OCI-LY7 (cell line): Measurements from ENCODE around the gene SIRPA. TPM values are rescaled to one million over a fixed set of nuclear protein-coding genes. Genes with fewer than 3 reads are reported as not detected.

Experiments used
- BruUV-seq: library from RNA; stranded (reverse); fragments of 400-500 nt; replicated peaks from 2 replicates; lab custom pipeline; 2021; lab: Mats Ljungman, UMichigan
- CTCF ChIA-PET: fragments of 300-600 bp; sonication (Branson Sonifier 250); formaldehyde crosslinking; loops from one replicate; lab custom pipeline; 2022; ENCODE audit warnings: antibody characterized with exemption; ENCODE audit not compliant: unreplicated experiment; lab: Charles Lee
- POLR2A ChIA-PET: fragments of 300-600 bp; sonication (Branson Sonifier 250); formaldehyde crosslinking; loops from one replicate; lab custom pipeline; 2022; ENCODE audit warnings: antibody characterized with exemption; lab: Charles Lee
- DNase-seq: peaks from one replicate; pipeline ENCODE4 v3.0.0-alpha.2; 2015; ENCODE audit warnings: low spot score
- H2AFZ ChIP-seq: fragments of 200-600 bp; sonication (generic), shearing (Covaris generic); 2 replicates; pipeline ENCODE4 v1.6.1; 2014; ENCODE audit warnings: mild to moderate bottlenecking, antibody characterized with exemption, low read length, moderate library complexity
- H3K27ac ChIP-seq: fragments of 200-600 bp; sonication (generic); 2 replicates; pipeline ENCODE4 v1.5.1; 2014; ENCODE audit warnings: mixed run types, low read depth, mild to moderate bottlenecking, moderate library complexity, low read length, inconsistent platforms; ENCODE audit not compliant: poor library complexity, severe bottlenecking
- H3K36me3 ChIP-seq: fragments of 200-600 bp; sonication (generic); 2 replicates; pipeline ENCODE4 v1.6.1; 2014; ENCODE audit warnings: mild to moderate bottlenecking, antibody characterized with exemption, low read length, moderate library complexity, mixed read lengths; ENCODE audit not compliant: insufficient read depth
- H3K4me1 ChIP-seq: fragments of 200-600 bp; sonication (generic); 2 replicates; pipeline ENCODE4 v1.5.1; 2014; ENCODE audit warnings: mild to moderate bottlenecking, low read length; ENCODE audit not compliant: insufficient read depth, poor library complexity, severe bottlenecking
- H3K4me2 ChIP-seq: fragments of 200-600 bp; sonication (generic); 2 replicates; pipeline ENCODE4 v1.6.1; 2014; ENCODE audit warnings: mild to moderate bottlenecking, low read length
- H3K4me3 ChIP-seq: fragments of 200-600 bp; sonication (generic); 2 replicates; pipeline ENCODE4 v1.5.1; 2014; ENCODE audit warnings: mild to moderate bottlenecking, low read depth, low read length; ENCODE audit not compliant: poor library complexity, severe bottlenecking
- H3K79me2 ChIP-seq: fragments of 200-600 bp; sonication (generic); 2 replicates; pipeline ENCODE4 v1.6.1; 2016; ENCODE audit warnings: low read depth, mild to moderate bottlenecking, low read length, moderate library complexity, mixed read lengths; ENCODE audit not compliant: insufficient read depth
- H3K9me2 ChIP-seq: fragments of 200-600 bp; sonication (generic); 2 replicates; pipeline ENCODE4 v1.6.1; 2016; ENCODE audit warnings: mild to moderate bottlenecking, low read length, mixed read lengths; ENCODE audit not compliant: insufficient read depth
- H3K9me3 ChIP-seq: fragments of 200-600 bp; sonication (generic); 2 replicates; pipeline ENCODE4 v1.6.1; 2014; ENCODE audit warnings: mild to moderate bottlenecking, mixed run types, low read length, mixed read lengths
- H4K20me1 ChIP-seq: fragments of 200-600 bp; sonication (generic); 2 replicates; pipeline ENCODE4 v1.6.1; 2014; ENCODE audit warnings: mild to moderate bottlenecking, antibody characterized with exemption, low read length, moderate library complexity, mixed read lengths; ENCODE audit not compliant: insufficient read depth
- CTCF ChIP-seq: fragments of 200-600 bp; sonication (generic); conservative IDR thresholded peaks from 2 replicates; pipeline ENCODE4 v1.5.1; 2014; ENCODE audit warnings: mild to moderate bottlenecking, antibody characterized with exemption, low read length, moderate library complexity, mixed read lengths
- EZH2phosphoT487 ChIP-seq: fragments of 200-600 bp; sonication (generic); IDR thresholded peaks from 2 replicates; pipeline ENCODE4 v1.6.1; 2018; ENCODE audit warnings: low read depth, borderline replicate concordance, mild to moderate bottlenecking, mixed run types, antibody characterized with exemption, low read length, moderate library complexity, mixed read lengths
- intact Hi-C: fragments of 100-400 bp; cut with micrococcal nuclease; formaldehyde crosslinking; loops from one replicate; pipeline ENCODE4 v1.10.0; 2022; ENCODE audit not compliant: unreplicated experiment
- total RNA-seq, 2 experiments: library from RNA; depleted of rRNA in 1 of 2; stranded (reverse); fragments of >200 nt in 1 of 2; shearing (Covaris generic) in 1 of 2; gene quantifications; 2 replicates each; pipeline ENCODE4 v1.2.3, GENCODE V29; 2014 to 2022

The SIRPA gene
- total RNA-seq, 2 experiments from 2014 or later = not detected

GRCh38 chr20:1905693-1906092, 10.5 kb downstream of the SIRPA start:
- Histone ChIP-seq H3K9me3 (no peaks in the 10 kb centered on the region), H3K4me2 (no peak overlapping the region), H4K20me1 (no peaks in the 10 kb centered on the region), H3K4me3 (no peak overlapping the region), H3K9me2 (no peaks in the 10 kb centered on the region), H2AFZ (no peak overlapping the region), H3K36me3 (no peaks in the 10 kb centered on the region), H3K4me1 (no peaks in the 10 kb centered on the region), H3K27ac (no peak overlapping the region), H3K79me2 (no peaks in the 10 kb centered on the region)
- TF ChIP-seq EZH2phosphoT487 (no peak), CTCF (no peak)
- intact Hi-C loops = no loop called here
- DNase-seq = no peak
- ChIA-PET POLR2A (interaction anchor here (0.7 kb wide), 1 partner anchor 137 kb away, joined by 5 read pairs; no protein-coding TSS in a partner anchor), CTCF (no interaction called here)
- BruUV-seq = no TSS peak

- CTCF ChIA-PET = no interaction called here
These were observed 11.3 kb downstream of the SIRPA start for GRCh38 chr20:1906361-1907051.

More at GRCh38 chr20:1906361-1907051, 11.3 kb downstream of the SIRPA start:
- H3K36me3 ChIP-seq = no peaks in the 10 kb centered on the region
- TF ChIP-seq CTCF (no peak), EZH2phosphoT487 (no peak)
- no peak overlapping the region for H3K4me3 ChIP-seq
- no peak overlapping the region for H3K4me2 ChIP-seq
- DNase-seq = no peak
- no TSS peak for BruUV-seq
- H3K9me2 ChIP-seq = no peaks in the 10 kb centered on the region
- POLR2A ChIA-PET = interaction anchor here (0.7 kb wide), 1 partner anchor 137 kb away, joined by 5 read pairs; no protein-coding TSS in a partner anchor
- H3K79me2 ChIP-seq = no peaks in the 10 kb centered on the region
- no peaks in the 10 kb centered on the region for H3K9me3 ChIP-seq
- no peaks in the 10 kb centered on the region for H4K20me1 ChIP-seq
- no peak overlapping the region for H3K27ac ChIP-seq
- H2AFZ ChIP-seq = no peak overlapping the region
- no peaks in the 10 kb centered on the region for H3K4me1 ChIP-seq
- intact Hi-C loops = no loop called here
